ENCODE measurements around the gene MICALL2. TPM values are rescaled to one million over a fixed set of nuclear protein-coding genes. Genes with fewer than 3 reads are reported as not detected.

The MICALL2 gene
- total and polyA plus RNA-seq, 4 donors = 2.9 to 16.3 (median 7.6) TPM

DNA sequence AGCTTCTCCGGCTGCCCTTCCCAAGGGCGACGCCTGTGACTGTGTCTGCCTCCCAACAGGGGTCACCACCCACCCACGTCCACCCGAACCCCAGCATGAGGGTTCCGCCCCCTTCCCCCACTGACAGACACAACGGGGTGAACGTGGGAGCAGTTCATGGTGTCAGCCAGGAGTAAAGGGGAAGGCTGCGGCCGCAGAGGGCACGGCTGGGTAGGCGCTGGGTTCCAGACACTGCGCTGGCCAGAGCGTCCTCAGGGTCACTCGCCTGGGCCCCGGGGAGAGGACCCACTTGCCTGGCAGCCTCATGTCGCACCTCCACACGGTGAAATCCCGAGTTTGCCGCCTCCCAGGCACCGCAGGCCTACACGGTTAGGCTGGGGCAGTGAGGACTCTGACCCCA is 23.8 kb upstream of the MICALL2 start:
- Histone ChIP-seq H3K9ac (ENCODE audit: low read depth in 1 of 2, low read length in 2 of 2) (no peak overlapping the region), H3K27me3 (ENCODE audit: control insufficient read depth in 4 of 4, insufficient read depth in 4 of 4, low read length in 3 of 4) (no peaks in the 10 kb centered on the region), H3K36me3 (ENCODE audit: control insufficient read depth in 4 of 4, insufficient read depth in 3 of 4, low read depth in 1 of 4, low read length in 3 of 4) (peaks cover 12 to 82% (median 23%) of the 10 kb centered on the region in 4 donors), H3K9me3 (ENCODE audit: control insufficient read depth in 4 of 4, low read length in 3 of 4) (no peaks in the 10 kb centered on the region), H3K4me1 (ENCODE audit: control insufficient read depth in 4 of 4, insufficient read depth in 4 of 4, low read length in 3 of 4) (no peaks in the 10 kb centered on the region), H3K4me3 (ENCODE audit: low read depth in 1 of 3, low read length in 3 of 3) (no peak overlapping the region), H3K27ac (ENCODE audit: low read depth in 1 of 2, low read length in 2 of 2) (no peak overlapping the region)
- DNase-seq (ENCODE audit: low spot score) = no peak
- TF ChIP-seq YY1 (IDR thresholded peaks at IDR 0.05) = no peak
- TF ChIP-seq TAF1 (conservative IDR thresholded peaks at IDR 0.05) = no peak
- no peak for TF ChIP-seq HNF4A (conservative IDR thresholded peaks at IDR 0.05)
- TF ChIP-seq JUND (IDR thresholded peaks at IDR 0.05) = no peak
- TF ChIP-seq FOXA1 (IDR thresholded peaks at IDR 0.05) = no peak
- TF ChIP-seq EGR1 (IDR thresholded peaks at IDR 0.05; ENCODE audit: low read depth in 2 of 2) = no peak
- 88% methylated on average over 22 of the region's 22 CpGs for WGBS

DNA sequence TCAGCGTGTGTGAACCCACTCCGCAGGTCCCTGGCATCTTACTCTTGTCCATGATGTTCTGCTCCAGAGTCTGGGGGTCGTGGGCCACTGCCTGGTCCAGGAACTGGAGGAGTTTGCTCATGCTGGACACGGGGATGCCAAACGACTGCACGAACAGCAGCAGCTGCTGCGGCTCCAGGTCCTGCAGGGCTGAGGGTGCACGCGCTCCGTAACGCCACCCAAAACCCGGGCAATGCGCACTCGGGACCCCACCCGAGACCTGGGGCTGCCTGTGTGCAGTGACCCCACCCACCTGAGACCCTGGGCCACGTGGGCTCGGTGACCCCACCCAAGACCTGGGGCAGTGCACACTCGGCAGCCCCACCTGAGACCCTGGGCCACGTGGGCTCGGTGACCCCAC is 22.0 kb upstream of the MICALL2 start:
- Histone ChIP-seq H3K9me3 (ENCODE audit: control insufficient read depth in 4 of 4, low read length in 3 of 4) (no peaks in the 10 kb centered on the region), H3K27ac (ENCODE audit: low read depth in 1 of 2, low read length in 2 of 2) (no peak overlapping the region), H3K4me1 (ENCODE audit: control insufficient read depth in 4 of 4, insufficient read depth in 4 of 4, low read length in 3 of 4) (no peaks in the 10 kb centered on the region), H3K4me3 (ENCODE audit: low read depth in 1 of 3, low read length in 3 of 3) (no peak overlapping the region), H3K36me3 (ENCODE audit: control insufficient read depth in 4 of 4, insufficient read depth in 3 of 4, low read depth in 1 of 4, low read length in 3 of 4) (peaks cover 14 to 81% (median 24%) of the 10 kb centered on the region in 4 donors), H3K27me3 (ENCODE audit: control insufficient read depth in 4 of 4, insufficient read depth in 4 of 4, low read length in 3 of 4) (no peaks in the 10 kb centered on the region), H3K9ac (ENCODE audit: low read depth in 1 of 2, low read length in 2 of 2) (no peak overlapping the region)
- no peak for DNase-seq (ENCODE audit: low spot score)
- whole genome bisulfite sequencing = 96% methylated on average over 20 of the region's 20 CpGs
- TF ChIP-seq, protein P1, sequence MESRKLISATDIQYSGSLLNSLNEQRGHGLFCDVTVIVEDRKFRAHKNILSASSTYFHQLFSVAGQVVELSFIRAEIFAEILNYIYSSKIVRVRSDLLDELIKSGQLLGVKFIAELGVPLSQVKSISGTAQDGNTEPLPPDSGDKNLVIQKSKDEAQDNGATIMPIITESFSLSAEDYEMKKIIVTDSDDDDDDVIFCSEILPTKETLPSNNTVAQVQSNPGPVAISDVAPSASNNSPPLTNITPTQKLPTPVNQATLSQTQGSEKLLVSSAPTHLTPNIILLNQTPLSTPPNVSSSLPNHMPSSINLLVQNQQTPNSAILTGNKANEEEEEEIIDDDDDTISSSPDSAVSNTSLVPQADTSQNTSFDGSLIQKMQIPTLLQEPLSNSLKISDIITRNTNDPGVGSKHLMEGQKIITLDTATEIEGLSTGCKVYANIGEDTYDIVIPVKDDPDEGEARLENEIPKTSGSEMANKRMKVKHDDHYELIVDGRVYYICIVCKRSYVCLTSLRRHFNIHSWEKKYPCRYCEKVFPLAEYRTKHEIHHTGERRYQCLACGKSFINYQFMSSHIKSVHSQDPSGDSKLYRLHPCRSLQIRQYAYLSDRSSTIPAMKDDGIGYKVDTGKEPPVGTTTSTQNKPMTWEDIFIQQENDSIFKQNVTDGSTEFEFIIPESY (IDR thresholded peaks at IDR 0.05) = no peak
- TF ChIP-seq NR2F2 (IDR thresholded peaks at IDR 0.05) (no peak), HNF4G (IDR thresholded peaks at IDR 0.05) (no peak), HNF4A (conservative IDR thresholded peaks at IDR 0.05) (no peak), FOXA1 (IDR thresholded peaks at IDR 0.05) (no peak), GABPA (IDR thresholded peaks at IDR 0.05 in 1 of 2, conservative IDR thresholded peaks at IDR 0.05 in 1 of 2) (no peak), YY1 (IDR thresholded peaks at IDR 0.05) (no peak), SP1 (IDR thresholded peaks at IDR 0.05) (no peak), EGR1 (IDR thresholded peaks at IDR 0.05; ENCODE audit: low read depth in 2 of 2) (no peak), TAF1 (conservative IDR thresholded peaks at IDR 0.05) (no peak), JUND (IDR thresholded peaks at IDR 0.05) (no peak), FOXA2 (IDR thresholded peaks at IDR 0.05) (no peak), RAD21 (IDR thresholded peaks at IDR 0.05) (no peak), RXRA (IDR thresholded peaks at IDR 0.05) (no peak)
- TF ChIP-seq, protein P2, sequence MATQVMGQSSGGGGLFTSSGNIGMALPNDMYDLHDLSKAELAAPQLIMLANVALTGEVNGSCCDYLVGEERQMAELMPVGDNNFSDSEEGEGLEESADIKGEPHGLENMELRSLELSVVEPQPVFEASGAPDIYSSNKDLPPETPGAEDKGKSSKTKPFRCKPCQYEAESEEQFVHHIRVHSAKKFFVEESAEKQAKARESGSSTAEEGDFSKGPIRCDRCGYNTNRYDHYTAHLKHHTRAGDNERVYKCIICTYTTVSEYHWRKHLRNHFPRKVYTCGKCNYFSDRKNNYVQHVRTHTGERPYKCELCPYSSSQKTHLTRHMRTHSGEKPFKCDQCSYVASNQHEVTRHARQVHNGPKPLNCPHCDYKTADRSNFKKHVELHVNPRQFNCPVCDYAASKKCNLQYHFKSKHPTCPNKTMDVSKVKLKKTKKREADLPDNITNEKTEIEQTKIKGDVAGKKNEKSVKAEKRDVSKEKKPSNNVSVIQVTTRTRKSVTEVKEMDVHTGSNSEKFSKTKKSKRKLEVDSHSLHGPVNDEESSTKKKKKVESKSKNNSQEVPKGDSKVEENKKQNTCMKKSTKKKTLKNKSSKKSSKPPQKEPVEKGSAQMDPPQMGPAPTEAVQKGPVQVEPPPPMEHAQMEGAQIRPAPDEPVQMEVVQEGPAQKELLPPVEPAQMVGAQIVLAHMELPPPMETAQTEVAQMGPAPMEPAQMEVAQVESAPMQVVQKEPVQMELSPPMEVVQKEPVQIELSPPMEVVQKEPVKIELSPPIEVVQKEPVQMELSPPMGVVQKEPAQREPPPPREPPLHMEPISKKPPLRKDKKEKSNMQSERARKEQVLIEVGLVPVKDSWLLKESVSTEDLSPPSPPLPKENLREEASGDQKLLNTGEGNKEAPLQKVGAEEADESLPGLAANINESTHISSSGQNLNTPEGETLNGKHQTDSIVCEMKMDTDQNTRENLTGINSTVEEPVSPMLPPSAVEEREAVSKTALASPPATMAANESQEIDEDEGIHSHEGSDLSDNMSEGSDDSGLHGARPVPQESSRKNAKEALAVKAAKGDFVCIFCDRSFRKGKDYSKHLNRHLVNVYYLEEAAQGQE (IDR thresholded peaks at IDR 0.05) = no peak
- TF ChIP-seq, protein P3, sequence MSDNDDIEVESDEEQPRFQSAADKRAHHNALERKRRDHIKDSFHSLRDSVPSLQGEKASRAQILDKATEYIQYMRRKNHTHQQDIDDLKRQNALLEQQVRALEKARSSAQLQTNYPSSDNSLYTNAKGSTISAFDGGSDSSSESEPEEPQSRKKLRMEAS (IDR thresholded peaks at IDR 0.05) = no peak
- TF ChIP-seq, protein P4, sequence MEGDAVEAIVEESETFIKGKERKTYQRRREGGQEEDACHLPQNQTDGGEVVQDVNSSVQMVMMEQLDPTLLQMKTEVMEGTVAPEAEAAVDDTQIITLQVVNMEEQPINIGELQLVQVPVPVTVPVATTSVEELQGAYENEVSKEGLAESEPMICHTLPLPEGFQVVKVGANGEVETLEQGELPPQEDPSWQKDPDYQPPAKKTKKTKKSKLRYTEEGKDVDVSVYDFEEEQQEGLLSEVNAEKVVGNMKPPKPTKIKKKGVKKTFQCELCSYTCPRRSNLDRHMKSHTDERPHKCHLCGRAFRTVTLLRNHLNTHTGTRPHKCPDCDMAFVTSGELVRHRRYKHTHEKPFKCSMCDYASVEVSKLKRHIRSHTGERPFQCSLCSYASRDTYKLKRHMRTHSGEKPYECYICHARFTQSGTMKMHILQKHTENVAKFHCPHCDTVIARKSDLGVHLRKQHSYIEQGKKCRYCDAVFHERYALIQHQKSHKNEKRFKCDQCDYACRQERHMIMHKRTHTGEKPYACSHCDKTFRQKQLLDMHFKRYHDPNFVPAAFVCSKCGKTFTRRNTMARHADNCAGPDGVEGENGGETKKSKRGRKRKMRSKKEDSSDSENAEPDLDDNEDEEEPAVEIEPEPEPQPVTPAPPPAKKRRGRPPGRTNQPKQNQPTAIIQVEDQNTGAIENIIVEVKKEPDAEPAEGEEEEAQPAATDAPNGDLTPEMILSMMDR (IDR thresholded peaks at IDR 0.05; ENCODE audit: low read depth, low read length, missing input control) = no peak
- TF ChIP-seq, protein P5, sequence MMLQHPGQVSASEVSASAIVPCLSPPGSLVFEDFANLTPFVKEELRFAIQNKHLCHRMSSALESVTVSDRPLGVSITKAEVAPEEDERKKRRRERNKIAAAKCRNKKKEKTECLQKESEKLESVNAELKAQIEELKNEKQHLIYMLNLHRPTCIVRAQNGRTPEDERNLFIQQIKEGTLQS (IDR thresholded peaks at IDR 0.05) = no peak

Data from liver (tissue), 9 donors.